DND-41 (cell line): ENCODE measurements around the gene FLNC.

Experiments
- ATAC-seq: fragments of 200-7000 bp; cut with Tn5 transposase; 3 replicates; pipeline ENCODE4 v1.9.1; 2021; ENCODE audit warnings: low read depth; ENCODE audit not compliant: insufficient read depth
- DNase-seq: peaks from one replicate; pipeline ENCODE4 v3.0.0-alpha.2; 2020
- H2AFZ ChIP-seq: 2 replicates; pipeline ENCODE4 v1.6.0; 2012; ENCODE audit warnings: low read depth, low read length
- H3K27ac ChIP-seq: 2 replicates; pipeline ENCODE4 v1.5.1; 2012; ENCODE audit warnings: low read length, inconsistent platforms
- H3K27me3 ChIP-seq: fragments of 200-600 bp; sonication (generic); 2 replicates; pipeline ENCODE4 v1.6.0; 2012; ENCODE audit warnings: low read length, mild to moderate bottlenecking, inconsistent platforms; ENCODE audit not compliant: insufficient read depth, poor library complexity
- H3K36me3 ChIP-seq: 2 replicates; pipeline ENCODE4 v1.5.1; 2012; ENCODE audit warnings: low read length, inconsistent platforms; ENCODE audit not compliant: insufficient read depth
- H3K4me1 ChIP-seq: 2 replicates; pipeline ENCODE4 v1.5.1; 2012; ENCODE audit warnings: mild to moderate bottlenecking, low read length; ENCODE audit not compliant: insufficient read depth
- H3K4me2 ChIP-seq: 2 replicates; pipeline ENCODE4 v1.6.0; 2012; ENCODE audit warnings: mild to moderate bottlenecking, moderate library complexity, low read length, inconsistent platforms; ENCODE audit not compliant: insufficient read depth
- H3K4me3 ChIP-seq, 2 experiments: fragments of 200-600 bp in 1 of 2; shearing (Covaris generic) in 1 of 2; 2 replicates each; pipeline ENCODE4 v1.5.1; 2012 to 2016; ENCODE audit warnings: inconsistent platforms in 2 of 2, low read length in 2 of 2, mild to moderate bottlenecking in 2 of 2, low read depth in 1 of 2, moderate library complexity in 1 of 2
- H3K79me2 ChIP-seq: 2 replicates; pipeline ENCODE4 v1.6.0; 2012; ENCODE audit warnings: low read length, inconsistent platforms; ENCODE audit not compliant: insufficient read depth
- H3K9ac ChIP-seq: 2 replicates; pipeline ENCODE4 v1.6.0; 2012; ENCODE audit warnings: low read depth, mild to moderate bottlenecking, inconsistent platforms, low read length, moderate library complexity
- H3K9me3 ChIP-seq: 2 replicates; pipeline ENCODE4 v1.5.1; 2012; ENCODE audit warnings: low read length, moderate library complexity, mild to moderate bottlenecking, inconsistent platforms; ENCODE audit not compliant: insufficient read depth, severe bottlenecking
- H4K20me1 ChIP-seq: 2 replicates; pipeline ENCODE4 v1.6.0; 2012; ENCODE audit warnings: low read length; ENCODE audit not compliant: insufficient read depth
- CTCF ChIP-seq: IDR thresholded peaks from 2 replicates; pipeline ENCODE4 v1.5.1; 2012; ENCODE audit warnings: borderline replicate concordance, low read length, moderate library complexity, mild to moderate bottlenecking; ENCODE audit not compliant: poor library complexity, severe bottlenecking; ENCODE audit errors: extremely low read depth
- EZH2 ChIP-seq: IDR thresholded peaks from 3 replicates; pipeline ENCODE4 v1.6.1; 2012; ENCODE audit warnings: borderline replicate concordance, low read depth, mild to moderate bottlenecking, moderate library complexity, low read length, inconsistent platforms; ENCODE audit not compliant: severe bottlenecking

The FLNC gene

DNA sequence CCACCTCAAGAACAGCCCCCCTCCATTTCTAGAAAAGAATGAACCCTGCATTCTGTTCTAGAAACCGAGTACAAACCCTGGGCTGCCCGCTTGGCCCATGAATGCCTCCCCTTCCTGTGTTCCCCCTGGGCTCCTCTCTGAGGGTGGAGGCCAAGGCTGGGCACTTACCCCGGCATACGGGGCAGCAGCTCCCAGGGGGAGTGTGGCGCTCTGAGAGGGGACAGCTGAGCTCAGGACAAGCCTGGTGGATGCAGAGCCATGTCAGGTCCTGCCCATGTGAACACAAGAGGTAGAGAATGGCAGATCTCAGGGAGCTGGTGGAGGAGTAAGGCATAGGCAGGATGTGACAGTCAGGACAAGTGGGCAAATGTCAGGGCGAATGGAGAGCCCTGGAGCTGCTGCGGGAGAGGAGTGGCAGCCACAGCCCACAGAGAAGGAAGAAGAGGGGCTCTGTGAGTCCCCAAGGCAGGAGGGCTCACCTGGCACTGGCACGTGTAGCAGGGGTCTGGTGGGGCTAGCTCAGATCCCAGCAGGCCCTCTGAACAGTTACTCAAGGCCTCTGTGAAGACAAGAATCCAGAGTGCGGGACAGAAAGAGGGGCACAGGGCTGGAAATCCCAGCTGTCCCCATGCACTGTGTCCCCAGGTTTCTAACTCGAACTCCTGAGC is 51.4 kb downstream of the FLNC start:
- TF ChIP-seq CTCF (no peak), EZH2 (no peak)
- Histone ChIP-seq H3K9me3 (no peaks in the 10 kb centered on the region), H3K79me2 (no peaks in the 10 kb centered on the region), H3K4me3 (no peak overlapping the region), H3K9ac (no peak overlapping the region), H3K4me2 (no peak overlapping the region), H4K20me1 (no peaks in the 10 kb centered on the region), H3K27me3 (no peaks in the 10 kb centered on the region), H3K36me3 (no peaks in the 10 kb centered on the region), H2AFZ (no peak overlapping the region), H3K27ac (no peak overlapping the region), H3K4me1 (0 out of 2 replicates have a peak, but pooled peaks cover 4% of the 10 kb centered on the region)
- no peak for ATAC-seq
- no peak for DNase-seq

DNA sequence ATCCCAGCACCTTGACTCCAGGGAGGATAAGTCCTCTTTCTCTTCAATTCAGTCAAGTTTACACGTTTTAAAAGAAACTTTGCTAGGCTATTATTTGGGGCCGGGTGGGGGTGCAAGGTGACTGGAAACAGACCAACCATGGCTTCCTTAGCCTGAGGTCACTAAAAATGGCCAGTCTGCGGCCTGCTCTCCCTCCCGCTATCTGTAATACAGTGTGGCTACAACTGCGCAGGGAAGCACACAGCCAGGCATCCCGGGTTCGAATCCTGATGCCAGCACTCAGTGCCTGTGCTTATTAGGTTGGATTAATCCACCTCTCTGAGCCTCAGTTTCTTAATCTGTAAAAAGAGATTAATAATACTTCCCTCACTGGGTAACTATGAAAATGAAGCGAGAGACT is 51.9 kb downstream of the FLNC start:
- no peak overlapping the region for H3K9ac ChIP-seq
- no peak overlapping the region for H2AFZ ChIP-seq
- H3K27ac ChIP-seq, result no peak overlapping the region
- no peaks in the 10 kb centered on the region for H4K20me1 ChIP-seq
- no peak overlapping the region for H3K4me3 ChIP-seq
- no peaks in the 10 kb centered on the region for H3K79me2 ChIP-seq
- no peak overlapping the region for H3K4me2 ChIP-seq
- DNase-seq (no peak), ATAC-seq (no peak)
- no peaks in the 10 kb centered on the region for H3K27me3 ChIP-seq
- no peaks in the 10 kb centered on the region for H3K9me3 ChIP-seq
- TF ChIP-seq CTCF (no peak), EZH2 (no peak)
- 0 out of 2 replicates have a peak, but pooled peaks cover 4% of the 10 kb centered on the region for H3K4me1 ChIP-seq
- H3K36me3 ChIP-seq, result no peaks in the 10 kb centered on the region

- H3K27ac ChIP-seq, result no peak overlapping the region
- no peak overlapping the region for H2AFZ ChIP-seq
- no peaks in the 10 kb centered on the region for H3K4me1 ChIP-seq
- no peaks in the 10 kb centered on the region for H3K36me3 ChIP-seq
- H3K27me3 ChIP-seq, result no peaks in the 10 kb centered on the region
- H3K79me2 ChIP-seq, result no peaks in the 10 kb centered on the region
- no peak overlapping the region for H3K4me2 ChIP-seq
- TF ChIP-seq CTCF (peak; percentile 94), EZH2 (no peak)
- no peaks in the 10 kb centered on the region for H3K9me3 ChIP-seq
- H4K20me1 ChIP-seq, result no peaks in the 10 kb centered on the region; the same call in 1 of the 2 replicates
- DNase-seq, result peak; percentile 77
- H3K9ac ChIP-seq, result no peak overlapping the region
- H3K4me3 ChIP-seq, result no peak overlapping the region
- peak; percentile 86 for ATAC-seq
These were observed 53.6 kb downstream of the FLNC start for GRCh38 chr7:128883622-128884448.
